GM19240 (cell line): ENCODE results near the gene RB1.

Source experiments
- DNase-seq: peaks from one replicate; pipeline ENCODE4 v3.0.0; 2011; ENCODE audit warnings: low spot score; ENCODE audit not compliant: insufficient read length

RB1 gene

GRCh38 chr13:48528720-48529119 lies 225.2 kb downstream of the RB1 start:
- DNase-seq, result no peak

- no peak for DNase-seq
Measured at GRCh38 chr13:48530833-48531232, 227.3 kb downstream of the RB1 start.
